Ovary (tissue), 9 donors: ENCODE measurements around the gene CAMTA1. TPM values are rescaled to one million over a fixed set of nuclear protein-coding genes. Genes with fewer than 3 reads are reported as not detected.

ENCODE experiments used
- DNase-seq, 5 donors: peaks; one replicate each; pipeline ENCODE4 v3.0.0-alpha.2; 2019 to 2020
- H3K27ac ChIP-seq, 2 donors: fragments of 200-600 bp; one replicate each; pipeline versions ENCODE4 v1.5.1 to v1.8.0; 2019 to 2022
- H3K27me3 ChIP-seq: fragments of 200-600 bp; one replicate; pipeline ENCODE4 v1.8.0; 2022
- H3K36me3 ChIP-seq: fragments of 200-600 bp; sonication (generic); one replicate; pipeline ENCODE4 v1.5.1; 2019
- H3K4me1 ChIP-seq: one replicate; pipeline ENCODE4 v1.8.1; 2013; ENCODE audit warnings: mild to moderate bottlenecking, moderate library complexity; ENCODE audit not compliant: insufficient read depth
- H3K4me3 ChIP-seq: fragments of 200-600 bp; sonication (generic); one replicate; pipeline ENCODE4 v1.5.1; 2017
- H3K9me3 ChIP-seq, 2 donors: fragments of 200-600 bp in 1 of 2; sonication (generic) in 1 of 2; one replicate each; pipeline versions ENCODE4 v1.5.1 to v1.8.1; 2013 to 2019; ENCODE audit warnings: mild to moderate bottlenecking in 1 of 2, moderate library complexity in 1 of 2
- CTCF ChIP-seq, 3 donors: fragments of 450-650 bp in 2 of 3; fragments of 200-600 bp in 1 of 3; IDR thresholded peaks; one replicate each; pipeline versions ENCODE4 v1.5.1 to v1.8.0; 2016 to 2022; ENCODE audit warnings: antibody characterized with exemption in 3 of 3, mild to moderate bottlenecking in 1 of 3
- EP300 ChIP-seq: sonication (generic); formaldehyde crosslinking; IDR thresholded peaks from one replicate; pipeline ENCODE4 v1.6.1; 2017; ENCODE audit warnings: antibody characterized with exemption
- POLR2A ChIP-seq: fragments of 450-650 bp; IDR thresholded peaks from one replicate; pipeline ENCODE4 v1.6.1; 2017; ENCODE audit warnings: antibody characterized with exemption, mild to moderate bottlenecking, moderate library complexity
- WGBS, 3 donors: extraction: QIAGEN DNeasy Blood & Tissue Kit in 1 of 3; methylation state at CpG; one replicate each; pipeline versions ENCODE4 v1.1.5 to v1.1.7; 2013 to 2017; 5-methylcytosine and 5-hydroxymethylcytosine counted together
- intact Hi-C, 4 donors: fragments of 100-400 bp; cut with DNase I; formaldehyde crosslinking; loops; one replicate each; pipeline versions ENCODE4 v1.11.0 to v1.15.1; 2022 to 2023
- polyA plus RNA-seq, 2 donors: library from polyadenylated mRNA; stranded (reverse); fragments of 200-250 nt in 1 of 2; fragments of 350-450 nt in 1 of 2; fragmentation: Illumina TruSeq in 1 of 2; extraction: RNeasy Lipid Tissue Mini Kit (QIAGEN cat#74804) in 1 of 2; gene quantifications; one replicate each; pipeline ENCODE4 v1.2.3, GENCODE V29; 2013 to 2014
- total RNA-seq, 7 donors: library from RNA; depleted of rRNA in 2 of 7; stranded (reverse); fragments of >200 nt in 2 of 7; fragmentation: NEBNext Ultra II Directional in 3 of 7; extraction: Animal tissue kit (Norgen Biotek cat#: 25700) in 3 of 7; gene quantifications; one replicate each; pipeline versions ENCODE4 v1.1.0 to v1.2.4, GENCODE V29; 2016 to 2023
- donor health status: DM: no; HTN: no; CAD: no; lungs with moderate emphysema.
- donor health status: DM: no; HTN: no; CAD: no.
- donor health status: Bipolar disorder and iron deficiency.
- donor health status: DM: yes; HTN: yes; CAD: no.
- donor health status: DM: no; HTN: no; CAD: no.
- donor health status: DM: yes; HTN: yes; CAD: no.

Gene CAMTA1
- total and polyA plus RNA-seq, 9 donors = 51.1 to 150 (median 67.4) TPM

- DNase-seq = peak in 1 of 5 donors; percentile 17
- no peak overlapping the region for H3K27ac ChIP-seq
- H3K27me3 ChIP-seq = no peaks in the 10 kb centered on the region
Observed at GRCh38 chr1:7564137-7564536, 778.9 kb downstream of the CAMTA1 start.

GRCh38 chr1:7565099-7565750 lies 780.0 kb downstream of the CAMTA1 start:
- intact Hi-C loops = no loop called here
- TF ChIP-seq POLR2A (no peak), EP300 (no peak), CTCF (IDR thresholded peaks at IDR 0.05) (no peak)
- H3K4me3 ChIP-seq = no peak overlapping the region
- DNase-seq = peak in 1 of 5 donors; percentile 10
- H3K9me3 ChIP-seq = no peaks in the 10 kb centered on the region
- H3K4me1 ChIP-seq = no peaks in the 10 kb centered on the region
- WGBS, 3 donors = 90 to 91% (median 90%) methylated on average over 10 of the region's 10 CpGs
- H3K36me3 ChIP-seq = no peaks in the 10 kb centered on the region
- H3K27me3 ChIP-seq = no peaks in the 10 kb centered on the region
- no peak overlapping the region for H3K27ac ChIP-seq

More at GRCh38 chr1:7564137-7564536, 778.9 kb downstream of the CAMTA1 start:
- TF ChIP-seq POLR2A (no peak), CTCF (IDR thresholded peaks at IDR 0.05) (no peak), EP300 (no peak)
- WGBS, 3 donors = 76 to 81% (median 78%) methylated on average over 12 of the region's 12 CpGs
- Histone ChIP-seq H3K4me3 (no peak overlapping the region), H3K4me1 (no peaks in the 10 kb centered on the region), H3K36me3 (no peaks in the 10 kb centered on the region), H3K9me3 (no peaks in the 10 kb centered on the region)
- intact Hi-C loops = no loop called here

- Histone ChIP-seq H3K36me3 (no peaks in the 10 kb centered on the region), H3K4me1 (no peaks in the 10 kb centered on the region), H3K27ac (no peak overlapping the region), H3K9me3 (no peaks in the 10 kb centered on the region), H3K27me3 (no peaks in the 10 kb centered on the region), H3K4me3 (no peak overlapping the region)
- TF ChIP-seq CTCF (IDR thresholded peaks at IDR 0.05) (no peak), EP300 (no peak), POLR2A (no peak)
- DNase-seq = peak in 1 of 5 donors; percentile 17
- 86 to 88% (median 87%) methylated on average over 16 of the region's 16 CpGs for WGBS, 3 donors
- intact Hi-C loops = no loop called here
Observed at GRCh38 chr1:7566417-7567375, 781.4 kb downstream of the CAMTA1 start.

- no peak for DNase-seq
- intact Hi-C loops = no loop called here
- no peak overlapping the region for H3K27ac ChIP-seq
- no peak for TF ChIP-seq EP300
- WGBS, 3 donors = 92 to 97% (median 94%) methylated on average over 3 of the region's 3 CpGs
- H3K4me3 ChIP-seq = no peak overlapping the region
- H3K36me3 ChIP-seq = no peaks in the 10 kb centered on the region
- no peaks in the 10 kb centered on the region for H3K9me3 ChIP-seq
- no peaks in the 10 kb centered on the region for H3K27me3 ChIP-seq
- no peaks in the 10 kb centered on the region for H3K4me1 ChIP-seq
Observed at GRCh38 chr1:7567376-7567775, 782.1 kb downstream of the CAMTA1 start.
